Stimulated activated CD4-positive, alpha-beta T cell treated with anti-CD3 and anti-CD28 coated beads, Interleukin-2, amount 100 ng/mL, for 24 hours (primary cell): ENCODE data around the gene PEMT.

Experiments used
- DNase-seq, 2 donors: peaks; one replicate each; pipeline ENCODE4 v3.0.0-alpha.2; 2020

PEMT gene

GRCh38 chr17:17603895-17604225, 12.4 kb upstream of the PEMT start:
- DNase-seq = no peak

- no peak for DNase-seq
These were observed 11.8 kb upstream of the PEMT start for GRCh38 chr17:17603178-17603894.

GRCh38 chr17:17599965-17600364, 8.5 kb upstream of the PEMT start:
- DNase-seq = no peak

- DNase-seq = no peak
These were observed 6.5 kb upstream of the PEMT start for GRCh38 chr17:17598003-17598402.

- no peak for DNase-seq
These were observed 4.2 kb upstream of the PEMT start for GRCh38 chr17:17595755-17596154.

GRCh38 chr17:17593222-17593620, 1.7 kb upstream of the PEMT start:
- no peak for DNase-seq

- no peak for DNase-seq
These were observed 589 bp downstream of the PEMT start for GRCh38 chr17:17590883-17591354.

GRCh38 chr17:17590141-17590751, 1.3 kb downstream of the PEMT start:
- no peak for DNase-seq

- DNase-seq = no peak
These were observed 3.7 kb downstream of the PEMT start for GRCh38 chr17:17587614-17588337.

GRCh38 chr17:17582372-17582771, 9.1 kb downstream of the PEMT start:
- no peak for DNase-seq

- DNase-seq = no peak
These were observed 10.0 kb downstream of the PEMT start for GRCh38 chr17:17581509-17581908.

GRCh38 chr17:17580662-17581470, 10.6 kb downstream of the PEMT start:
- DNase-seq = no peak

GRCh38 chr17:17579691-17580090, 11.8 kb downstream of the PEMT start:
- DNase-seq = no peak

- no peak for DNase-seq
These were observed 14.1 kb downstream of the PEMT start for GRCh38 chr17:17577373-17577772.

- DNase-seq = no peak
These were observed 14.7 kb downstream of the PEMT start for GRCh38 chr17:17576772-17577234.

- DNase-seq = no peak
These were observed 15.9 kb downstream of the PEMT start for GRCh38 chr17:17575360-17576251.

- no peak for DNase-seq
These were observed 17.6 kb downstream of the PEMT start for GRCh38 chr17:17573912-17574311.

- no peak for DNase-seq
These were observed 19.3 kb downstream of the PEMT start for GRCh38 chr17:17572010-17572785.

- DNase-seq = no peak
These were observed 20.5 kb downstream of the PEMT start for GRCh38 chr17:17570798-17571716.
